Subcutaneous abdominal adipose tissue (tissue), 5 donors: ENCODE measurements around the gene CYP4F8.
"Not testable (repeated sequence)": the region's sequence is repeated elsewhere in the genome, so short reads cannot be mapped to it uniquely, and the experiment has no call there.

Experiments
- H3K27ac ChIP-seq: one replicate; pipeline ENCODE4 v1.7.0; 2013; ENCODE audit warnings: low read depth, mild to moderate bottlenecking, inconsistent platforms, low read length, moderate library complexity
- H3K27me3 ChIP-seq, 5 donors: one replicate each; pipeline ENCODE4 v1.7.0; 2013; ENCODE audit warnings: low read length in 5 of 5, inconsistent platforms in 1 of 5; ENCODE audit not compliant: control insufficient read depth in 5 of 5, insufficient read depth in 4 of 5
- H3K36me3 ChIP-seq, 5 donors: one replicate each; pipeline ENCODE4 v1.7.0; 2013; ENCODE audit warnings: low read length in 5 of 5; ENCODE audit not compliant: control insufficient read depth in 5 of 5, insufficient read depth in 5 of 5
- H3K4me1 ChIP-seq, 5 donors: one replicate each; pipeline ENCODE4 v1.7.0; 2013; ENCODE audit warnings: low read length in 5 of 5, mild to moderate bottlenecking in 3 of 5, moderate library complexity in 1 of 5; ENCODE audit not compliant: control insufficient read depth in 5 of 5, insufficient read depth in 5 of 5
- H3K4me3 ChIP-seq, 5 donors: one replicate each; pipeline ENCODE4 v1.7.0; 2013; ENCODE audit warnings: low read length in 5 of 5, low read depth in 1 of 5
- H3K9ac ChIP-seq, 5 donors: one replicate each; pipeline ENCODE4 v1.7.0; 2013; ENCODE audit warnings: low read length in 5 of 5, mild to moderate bottlenecking in 4 of 5, moderate library complexity in 3 of 5
- H3K9me3 ChIP-seq, 5 donors: one replicate each; pipeline ENCODE4 v1.7.0; 2013; ENCODE audit warnings: low read length in 5 of 5; ENCODE audit not compliant: control insufficient read depth in 5 of 5
- donor health status: healthy.
- donor health status: healthy.
- donor health status: healthy.
- donor health status: healthy.
- donor health status: healthy.

CYP4F8 gene

GRCh38 chr19:15588265-15588664 is 26.8 kb upstream of the CYP4F8 start:
- H3K4me3 ChIP-seq: no peak overlapping the region
- H3K27ac ChIP-seq: no peak overlapping the region
- no peak overlapping the region for H3K9ac ChIP-seq
- H3K36me3 ChIP-seq: no peaks in the 10 kb centered on the region
- peaks cover 0 to 7% (median 5%) of the 10 kb centered on the region in 5 donors for H3K9me3 ChIP-seq
- H3K4me1 ChIP-seq: peaks cover 0 to 7% (median 3%) of the 10 kb centered on the region in 5 donors
- H3K27me3 ChIP-seq: peaks cover 11 to 12% (median 12%) of the 10 kb centered on the region in 5 donors

DNA sequence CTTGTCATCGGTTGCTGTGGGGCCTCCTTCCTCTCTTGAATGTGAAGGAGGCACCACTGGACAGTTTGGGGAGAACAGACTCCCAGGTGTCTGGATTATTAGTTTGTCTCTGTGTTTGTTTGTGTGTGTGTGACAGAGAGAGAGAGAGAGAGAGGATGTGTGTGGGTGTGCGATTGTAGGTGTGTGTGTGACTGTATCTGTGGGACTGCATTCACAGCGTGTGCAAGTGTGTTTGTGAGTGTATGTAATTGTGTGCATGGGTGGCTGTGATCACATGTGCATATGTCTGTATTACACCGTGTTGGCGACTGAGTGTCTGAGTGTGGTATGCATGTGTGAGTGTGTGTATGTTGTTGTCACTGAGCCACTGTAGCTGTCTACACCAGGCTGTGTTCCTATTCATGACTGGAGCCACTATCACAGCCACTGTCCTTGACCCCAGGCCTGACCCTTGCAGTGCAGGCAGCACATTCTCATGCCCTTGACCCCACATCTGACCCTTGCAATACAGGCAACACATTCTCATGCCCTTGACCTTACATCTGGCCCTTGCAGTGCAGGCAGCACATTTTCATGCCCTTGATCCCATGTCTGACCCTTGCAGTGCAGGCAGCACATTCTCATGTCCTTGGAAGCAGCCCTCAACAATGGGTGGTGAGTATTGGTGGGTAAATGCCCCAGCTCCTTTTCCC is 25.1 kb upstream of the CYP4F8 start:
- peaks cover 0 to 4% (median 3%) of the 10 kb centered on the region in 5 donors for H3K27me3 ChIP-seq

GRCh38 chr19:15591796-15592195 is 23.2 kb upstream of the CYP4F8 start:
- Histone ChIP-seq H3K9me3 (peaks cover 0 to 7% (median 5%) of the 10 kb centered on the region in 5 donors), H3K4me3 (no peak overlapping the region), H3K9ac (no peak overlapping the region), H3K36me3 (no peaks in the 10 kb centered on the region), H3K4me1 (no peaks in the 10 kb centered on the region), H3K27me3 (peaks cover 0 to 9% (median 3%) of the 10 kb centered on the region in 5 donors), H3K27ac (no peak overlapping the region)

More for the DNA sequence above, 25.1 kb upstream of the CYP4F8 start:
- Histone ChIP-seq H3K4me3 (no peak overlapping the region), H3K36me3 (no peaks in the 10 kb centered on the region), H3K9ac (no peak overlapping the region), H3K4me1 (no peaks in the 10 kb centered on the region), H3K9me3 (peaks cover 0 to 7% (median 5%) of the 10 kb centered on the region in 5 donors), H3K27ac (no peak overlapping the region)

DNA sequence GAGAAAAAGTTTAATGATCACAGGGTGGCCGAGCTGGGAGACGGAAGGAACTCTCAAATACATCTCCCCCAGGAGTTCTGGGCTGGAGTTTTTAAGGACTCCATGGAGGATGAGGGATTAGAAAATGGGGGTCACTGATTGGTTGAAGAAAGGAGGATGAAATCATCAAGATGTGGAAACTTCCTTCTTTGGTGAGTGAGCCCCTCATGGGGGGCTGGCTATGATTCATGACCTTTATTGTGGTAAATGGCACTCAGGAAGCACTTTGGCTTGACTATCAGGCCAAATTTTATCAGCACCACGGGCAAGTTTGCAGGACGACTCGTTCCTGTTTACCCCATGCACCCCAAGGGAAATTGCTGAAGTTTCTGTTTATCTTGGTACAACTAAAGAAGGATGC is 22.5 kb upstream of the CYP4F8 start:
- not testable (repeated sequence) for H3K27me3 ChIP-seq, H3K27ac ChIP-seq, H3K4me1 ChIP-seq, H3K4me3 ChIP-seq, H3K36me3 ChIP-seq, H3K9ac ChIP-seq, H3K9me3 ChIP-seq

- H3K36me3 ChIP-seq, H3K9me3 ChIP-seq: not testable (repeated sequence)
These were observed 21.3 kb upstream of the CYP4F8 start for GRCh38 chr19:15593766-15594165.

GRCh38 chr19:15595069-15595468 is 19.9 kb upstream of the CYP4F8 start:
- Histone ChIP-seq H3K27me3 (peaks cover 0 to 7% (median 2%) of the 10 kb centered on the region in 5 donors), H3K9me3 (peaks cover 0 to 7% (median 5%) of the 10 kb centered on the region in 5 donors), H3K27ac (no peak overlapping the region), H3K4me3 (no peak overlapping the region), H3K4me1 (no peaks in the 10 kb centered on the region), H3K36me3 (no peaks in the 10 kb centered on the region), H3K9ac (no peak overlapping the region)

More at GRCh38 chr19:15593766-15594165, 21.3 kb upstream of the CYP4F8 start:
- H3K4me1 ChIP-seq, H3K27me3 ChIP-seq, H3K27ac ChIP-seq, H3K9ac ChIP-seq, H3K4me3 ChIP-seq: not testable (repeated sequence)

GRCh38 chr19:15607978-15608925 is 6.8 kb upstream of the CYP4F8 start:
- H3K4me3 ChIP-seq, H3K27me3 ChIP-seq, H3K36me3 ChIP-seq, H3K27ac ChIP-seq, H3K4me1 ChIP-seq, H3K9ac ChIP-seq, H3K9me3 ChIP-seq: not testable (repeated sequence)

GRCh38 chr19:15609261-15609660 is 5.8 kb upstream of the CYP4F8 start:
- H3K27ac ChIP-seq: no peak overlapping the region
- no peaks in the 10 kb centered on the region for H3K4me1 ChIP-seq
- no peak overlapping the region for H3K9ac ChIP-seq
- no peaks in the 10 kb centered on the region for H3K36me3 ChIP-seq
- no peak overlapping the region for H3K4me3 ChIP-seq
- H3K9me3 ChIP-seq: no peaks in the 10 kb centered on the region
- H3K27me3 ChIP-seq: peaks cover 0 to 5% (median 0%) of the 10 kb centered on the region in 5 donors

GRCh38 chr19:15612342-15612741 is 2.7 kb upstream of the CYP4F8 start:
- Histone ChIP-seq H3K4me1 (no peaks in the 10 kb centered on the region), H3K9me3 (no peaks in the 10 kb centered on the region), H3K36me3 (no peaks in the 10 kb centered on the region), H3K9ac (no peak overlapping the region), H3K4me3 (no peak overlapping the region), H3K27ac (no peak overlapping the region), H3K27me3 (peaks cover 0 to 26% (median 8%) of the 10 kb centered on the region in 5 donors)

DNA sequence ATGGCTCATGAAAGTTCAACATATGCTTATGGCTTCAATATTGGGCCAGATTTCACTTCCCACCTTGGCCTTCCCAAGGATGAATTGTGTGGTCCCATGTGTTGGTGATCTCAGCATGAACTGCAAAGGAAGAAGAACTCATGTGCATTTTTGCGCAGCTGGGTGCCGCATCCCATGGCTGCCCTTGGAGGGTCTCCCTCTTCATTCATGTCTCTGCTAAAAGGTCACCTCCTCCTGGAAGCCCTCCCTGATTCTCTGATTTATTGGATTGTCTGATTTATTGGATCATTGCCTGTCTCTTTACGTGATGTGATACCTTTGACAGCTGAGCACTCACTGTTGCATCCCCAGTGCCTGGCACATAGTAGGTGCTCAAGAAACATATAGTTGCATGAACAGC is 1.7 kb upstream of the CYP4F8 start:
- H3K4me3 ChIP-seq: no peak overlapping the region
- no peaks in the 10 kb centered on the region for H3K36me3 ChIP-seq
- no peaks in the 10 kb centered on the region for H3K9me3 ChIP-seq
- peaks cover 0 to 32% (median 12%) of the 10 kb centered on the region in 5 donors for H3K27me3 ChIP-seq
- no peak overlapping the region for H3K9ac ChIP-seq
- no peaks in the 10 kb centered on the region for H3K4me1 ChIP-seq
- H3K27ac ChIP-seq: no peak overlapping the region
